GM18868 (cell line): Measurements from ENCODE around the gene MXRA7.
"Not testable (repeated sequence)": the region's sequence is repeated elsewhere in the genome, so short reads cannot be mapped to it uniquely, and the experiment has no call there.

Experiments used
- ATAC-seq: cut with Tn5 transposase; IDR thresholded peaks from one replicate; pipeline ENCODE4 v1.9.1; 2021; ENCODE audit warnings: mild to moderate bottlenecking, moderate library complexity; ENCODE audit not compliant: unreplicated experiment

MXRA7 gene, protein sequence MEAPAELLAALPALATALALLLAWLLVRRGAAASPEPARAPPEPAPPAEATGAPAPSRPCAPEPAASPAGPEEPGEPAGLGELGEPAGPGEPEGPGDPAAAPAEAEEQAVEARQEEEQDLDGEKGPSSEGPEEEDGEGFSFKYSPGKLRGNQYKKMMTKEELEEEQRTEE

DNA sequence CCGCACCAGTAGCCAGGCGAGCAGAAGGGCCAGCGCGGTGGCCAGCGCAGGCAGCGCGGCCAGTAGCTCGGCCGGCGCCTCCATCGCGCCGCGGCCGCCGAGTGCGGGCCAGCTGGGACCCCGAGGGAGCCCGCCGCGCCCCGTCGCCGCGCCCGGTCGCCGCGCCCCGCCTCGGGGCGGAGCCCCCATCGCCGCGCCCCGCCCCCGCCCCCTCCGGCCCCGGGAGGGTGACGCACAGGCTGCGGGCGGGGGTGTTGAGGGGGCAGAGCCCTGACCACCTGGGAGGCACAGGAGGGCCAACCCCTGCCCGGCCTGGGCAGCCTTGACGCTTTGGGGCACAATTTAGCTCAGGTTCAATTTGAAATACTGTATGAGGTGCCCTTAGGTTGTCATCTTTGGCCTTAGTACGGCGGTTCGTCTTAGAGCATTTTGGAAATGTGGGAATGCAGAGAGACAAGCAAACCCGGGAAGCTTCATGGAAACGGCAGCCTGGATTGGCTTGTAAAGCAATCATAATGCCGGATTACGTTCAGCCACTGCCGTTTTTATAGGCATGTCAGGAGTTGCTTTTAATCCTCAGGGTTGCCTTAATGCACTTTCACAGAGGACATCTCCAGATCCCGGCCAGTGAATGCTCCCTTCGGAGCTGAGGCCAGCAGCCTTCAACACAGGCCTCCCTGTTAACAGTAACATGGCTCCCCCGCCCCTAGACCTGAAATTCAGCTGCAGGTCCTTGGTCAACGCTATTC lies at the start of gene MXRA7:
Gene MXRA7, minus strand, starts transcription at position 103 of the 749 bp plus-strand sequence. Its CDS starts 19 bp downstream, at position 84.
- ATAC-seq = peak; percentile 55

DNA sequence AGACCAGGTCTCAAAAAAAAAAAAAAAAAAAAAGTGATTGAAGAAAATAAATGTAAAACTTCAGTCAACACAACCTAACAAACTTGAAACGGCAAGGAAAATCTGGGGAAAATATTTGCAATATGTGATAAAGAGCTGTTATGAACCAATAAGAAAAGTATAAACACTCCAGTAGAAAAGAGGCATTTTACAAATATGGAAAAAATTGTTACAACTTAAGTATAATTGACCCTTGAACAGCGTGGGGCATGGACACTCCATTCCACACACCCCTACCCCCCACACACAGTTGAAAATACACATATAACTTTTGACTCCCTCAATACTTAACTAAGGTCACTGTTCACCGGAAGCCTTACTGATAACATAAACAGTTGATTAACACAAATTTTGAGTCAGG lies 47.8 kb upstream of the MXRA7 start:
- ATAC-seq = no peak

DNA sequence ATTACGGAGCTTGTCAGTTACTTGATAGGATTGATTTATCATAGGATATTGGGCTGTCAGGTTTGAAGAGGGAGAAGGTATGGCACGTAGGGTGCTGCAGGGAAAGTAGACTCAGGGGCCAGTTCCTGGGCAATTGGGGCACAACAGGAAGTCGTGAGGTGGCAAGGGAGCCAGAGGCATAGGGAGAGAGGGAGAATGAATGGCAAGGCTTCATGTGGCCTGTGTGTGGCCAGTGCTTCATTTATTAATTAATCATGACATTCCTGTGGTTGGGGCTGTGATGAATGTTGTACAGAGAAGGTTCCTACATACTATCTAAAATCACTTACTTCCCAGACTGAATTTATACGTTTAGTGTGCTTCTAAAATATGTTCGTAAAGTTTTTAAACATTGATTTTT lies 46.5 kb upstream of the MXRA7 start:
- no peak for ATAC-seq

DNA sequence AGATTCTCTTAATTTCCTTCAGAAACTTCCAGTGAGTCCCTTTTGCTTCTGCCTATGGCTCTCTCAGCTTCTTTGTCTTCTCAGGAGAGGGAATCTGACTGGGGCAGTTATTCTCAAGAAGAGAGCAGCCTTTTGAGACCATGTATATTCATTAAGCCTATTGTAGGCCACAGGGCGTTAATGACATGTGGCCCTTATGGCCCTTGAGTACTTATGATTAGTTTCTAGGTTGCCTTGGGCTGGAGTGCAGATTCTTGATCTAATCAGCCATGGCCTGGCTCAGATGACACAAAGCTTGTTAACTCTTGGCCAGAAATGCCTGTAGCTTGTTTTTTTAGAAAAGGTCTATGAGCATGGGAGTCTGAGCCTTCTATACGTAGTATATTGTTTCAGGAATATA lies 44.5 kb upstream of the MXRA7 start:
- ATAC-seq = no peak

DNA sequence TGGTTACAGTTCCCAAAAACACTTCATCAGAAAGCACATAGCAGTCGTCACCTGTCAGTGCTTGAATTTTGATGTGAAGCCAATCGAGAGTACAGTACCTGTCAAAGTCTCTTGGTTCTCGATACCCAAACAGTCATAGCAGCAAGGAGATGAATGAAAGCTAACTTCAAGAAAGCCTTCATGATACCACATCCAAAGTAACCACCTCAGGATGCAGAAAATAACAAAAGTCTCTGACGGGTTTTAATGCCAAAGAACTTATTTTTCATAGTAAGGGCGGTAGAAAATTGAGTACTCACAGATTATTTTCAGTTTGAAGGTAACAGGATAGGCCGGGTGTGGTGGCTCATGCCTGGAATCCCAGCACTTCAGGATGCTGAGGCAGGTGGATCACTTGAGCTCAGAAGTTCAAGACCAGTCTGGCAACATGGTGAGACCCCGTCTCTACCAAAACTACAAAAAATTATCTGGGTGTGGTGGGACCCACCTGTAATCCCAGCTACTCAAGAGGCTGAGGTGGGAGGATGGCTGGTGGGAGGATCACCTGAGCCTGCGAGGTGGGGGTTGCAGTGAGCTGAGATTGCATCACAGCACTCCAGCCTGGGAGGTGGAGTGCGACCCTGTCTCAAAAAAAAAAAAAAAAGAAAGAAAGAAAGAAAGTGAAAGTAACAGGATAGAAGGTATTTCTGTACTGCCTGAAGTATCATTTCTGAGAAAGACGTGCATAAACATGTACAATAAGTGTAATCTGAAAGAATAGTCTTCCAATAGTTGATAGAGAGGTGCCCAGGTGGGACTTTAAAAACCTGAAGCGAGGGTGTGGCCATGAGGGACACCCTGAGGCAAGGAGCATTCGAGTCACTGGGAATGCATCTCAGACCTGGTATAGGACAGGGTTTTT lies 42.5 kb upstream of the MXRA7 start:
- ATAC-seq = no peak

DNA sequence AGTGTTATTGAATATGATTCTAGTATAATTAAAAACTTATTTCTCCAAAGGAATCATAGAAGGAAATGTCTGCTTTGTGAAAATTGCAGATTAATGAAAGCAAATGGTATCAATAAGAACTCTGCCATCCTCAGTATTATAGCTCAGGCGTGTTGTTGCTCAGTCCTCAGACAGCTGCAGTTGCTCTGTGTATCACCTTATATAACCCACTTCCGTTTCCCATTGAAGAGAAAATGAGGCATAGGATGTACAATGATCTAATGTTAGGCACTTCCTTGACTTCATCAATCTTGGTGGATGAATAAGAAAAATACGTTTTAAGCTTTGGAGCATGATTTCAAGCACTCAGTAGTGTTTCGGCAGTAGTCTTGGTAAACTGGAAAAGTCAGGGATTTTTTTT lies 41.2 kb upstream of the MXRA7 start:
- ATAC-seq = no peak

DNA sequence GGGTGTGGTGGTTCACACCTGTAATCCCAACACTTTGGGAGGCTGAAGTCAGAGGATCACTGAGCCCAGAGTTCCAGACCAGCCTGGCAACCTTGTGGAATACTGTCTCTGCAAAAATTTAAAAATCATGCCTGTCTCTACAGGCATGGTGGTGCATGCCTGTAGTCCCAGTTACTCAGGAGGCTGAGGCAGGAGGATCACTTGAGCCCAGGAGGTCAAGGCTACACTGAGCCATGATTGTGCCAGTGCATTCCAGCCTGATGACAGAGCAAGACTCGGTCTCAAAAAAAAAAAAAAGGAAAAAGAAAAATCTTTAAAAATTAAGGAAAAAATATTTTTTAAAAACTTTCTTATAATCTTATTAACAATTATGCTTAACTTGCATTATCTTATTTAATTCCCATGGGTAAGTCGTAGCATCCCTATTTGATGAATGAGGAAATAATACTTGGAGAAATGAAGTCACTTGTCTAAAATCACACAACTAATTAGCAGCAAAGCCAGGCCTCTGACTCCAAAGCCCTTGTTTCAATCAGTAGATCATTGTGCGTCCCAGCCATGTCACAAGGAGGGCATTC lies 40.7 kb upstream of the MXRA7 start:
- ATAC-seq = no peak

DNA sequence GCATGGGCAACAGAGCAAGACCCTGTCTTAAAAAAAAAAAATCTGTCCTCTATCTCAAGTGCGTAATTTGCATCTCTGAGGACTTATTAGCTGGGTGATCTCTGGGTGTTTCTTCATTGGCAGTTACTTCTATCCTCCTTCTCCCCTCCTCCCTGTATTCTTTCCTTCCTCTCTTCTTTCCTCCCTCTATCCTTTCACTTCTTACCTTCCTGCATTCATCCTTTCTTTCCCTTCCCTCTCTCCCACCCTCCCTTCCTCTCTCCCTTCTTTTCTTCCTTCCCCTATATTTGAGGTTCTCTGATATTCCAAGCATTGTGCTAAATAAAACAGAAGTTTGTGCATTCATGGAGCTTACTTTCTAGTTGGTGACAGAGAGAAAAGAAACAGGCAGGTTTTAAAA lies 37.9 kb upstream of the MXRA7 start:
- no peak for ATAC-seq

DNA sequence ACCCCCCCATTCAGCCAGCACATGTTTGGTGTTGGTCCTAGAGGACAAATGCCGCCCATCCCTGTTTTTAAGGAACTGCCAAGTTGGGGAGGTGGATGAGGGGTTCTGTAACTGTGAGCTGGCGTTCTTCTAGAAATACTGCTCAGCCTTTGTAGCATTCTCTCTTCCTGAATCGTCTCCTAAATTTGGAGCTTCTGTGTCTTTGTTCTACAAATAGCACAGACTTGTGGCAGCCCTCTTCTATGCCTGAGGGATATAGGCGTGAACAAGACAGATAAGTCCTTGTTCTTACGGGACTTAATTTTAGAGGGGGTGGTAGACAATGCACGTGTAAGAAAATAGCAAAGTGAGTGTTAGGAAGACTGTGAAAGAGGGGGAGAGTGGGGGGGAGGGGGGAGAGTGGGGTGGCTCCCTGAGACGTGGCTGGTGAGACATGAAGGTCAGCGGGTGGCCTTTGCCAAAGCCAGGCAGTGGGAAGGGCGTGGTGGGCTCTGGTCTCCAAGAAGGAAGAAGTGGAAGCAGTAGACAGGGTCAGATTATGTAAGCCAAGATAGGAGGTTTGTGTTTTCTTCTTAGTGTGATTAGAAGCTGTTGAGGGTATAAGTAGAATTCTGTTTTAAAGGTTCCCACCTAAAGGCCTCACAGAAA lies 37.1 kb upstream of the MXRA7 start:
- no peak for ATAC-seq

DNA sequence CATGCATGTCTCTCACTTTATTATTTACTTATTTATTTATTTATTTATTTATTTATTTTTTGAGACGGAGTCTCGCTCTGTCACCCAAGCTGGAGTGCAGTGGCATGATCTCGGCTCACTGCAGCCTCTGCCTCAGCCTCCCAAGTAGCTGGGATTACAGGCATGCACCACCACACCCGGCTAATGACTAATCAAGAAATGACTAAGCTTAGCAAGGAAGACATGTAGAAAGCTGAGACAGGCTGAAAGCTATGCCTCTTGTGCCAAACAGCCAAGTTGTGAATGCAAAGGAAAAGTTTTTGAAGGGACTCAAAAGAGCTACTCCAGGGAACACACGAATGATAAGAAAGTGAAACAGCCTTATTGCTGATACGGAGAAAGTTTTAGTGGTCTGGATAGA lies 35.0 kb upstream of the MXRA7 start:
- ATAC-seq = not testable (repeated sequence)

DNA sequence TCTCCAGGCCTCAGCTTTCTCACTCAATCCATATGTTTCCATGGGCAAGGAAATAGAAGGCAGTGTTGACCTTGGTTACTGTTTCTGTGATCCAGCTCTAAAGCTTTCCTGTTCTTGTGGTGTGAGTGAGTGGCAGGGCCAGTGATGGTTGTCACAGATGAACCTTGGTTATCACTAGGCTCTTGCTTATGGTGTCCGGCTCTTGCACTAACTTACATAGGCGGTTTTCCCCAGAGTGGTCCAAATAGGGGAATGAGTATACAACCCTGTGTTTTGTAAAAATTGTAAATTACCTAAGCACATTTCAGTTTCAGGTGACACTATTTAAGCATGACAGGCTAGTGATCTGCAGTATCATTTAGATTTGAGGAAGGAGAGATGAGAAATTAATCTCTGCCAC lies 34.0 kb upstream of the MXRA7 start:
- ATAC-seq = no peak

DNA sequence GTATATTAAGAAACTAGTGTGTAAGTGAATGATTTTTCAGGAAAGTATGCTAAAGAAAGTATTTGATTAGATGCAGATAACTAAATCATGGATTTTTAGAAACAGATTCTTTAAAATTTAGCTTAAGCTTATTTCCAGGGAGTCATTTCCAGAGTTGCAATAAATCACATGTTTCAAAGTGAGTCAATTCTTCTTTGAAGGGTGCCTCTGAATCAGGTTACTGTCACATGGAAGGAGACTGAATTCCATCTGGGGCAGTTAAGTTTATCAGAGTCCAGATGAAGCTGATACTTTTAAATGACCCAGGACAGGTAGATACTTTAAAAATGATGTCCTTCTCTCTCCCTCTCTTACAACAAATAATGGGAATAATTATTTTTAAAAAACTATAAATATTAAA lies 32.2 kb upstream of the MXRA7 start:
- no peak for ATAC-seq

DNA sequence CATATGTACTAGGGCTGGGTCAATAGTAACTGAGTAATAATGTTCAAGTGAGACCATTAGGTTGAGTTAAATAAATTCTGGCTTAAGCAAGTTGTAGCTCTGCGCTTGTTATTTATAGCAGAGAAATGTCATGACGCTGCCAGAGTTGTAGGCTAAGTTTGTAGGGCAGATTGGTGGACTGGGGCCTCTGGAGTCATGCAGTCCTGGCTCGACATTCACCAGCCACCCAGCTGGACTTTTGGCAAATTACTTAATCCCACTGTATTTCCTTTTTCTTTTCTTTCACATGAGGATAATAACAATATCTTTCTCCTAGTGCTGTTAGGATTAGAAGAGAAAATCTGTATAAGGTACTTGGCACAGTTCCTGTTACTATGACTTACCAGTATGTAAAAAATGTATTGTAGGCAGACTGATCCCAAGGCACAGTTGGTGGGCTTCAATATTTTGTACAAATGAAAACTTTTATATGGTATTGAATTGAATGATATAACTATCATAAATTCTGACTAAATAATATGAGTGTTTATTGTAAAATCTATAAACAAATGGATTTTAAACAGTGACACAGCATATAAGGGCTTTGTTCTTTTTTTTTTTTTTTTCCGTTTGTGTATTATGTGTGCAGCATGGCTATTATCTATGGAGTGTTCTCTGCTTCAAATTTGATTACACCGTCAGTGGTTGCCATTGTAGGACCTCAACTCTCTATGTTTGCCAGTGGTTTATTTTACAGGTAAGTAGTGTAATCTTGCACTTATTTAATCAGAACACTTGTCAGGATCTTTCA lies 29.8 kb upstream of the MXRA7 start:
- no peak for ATAC-seq

DNA sequence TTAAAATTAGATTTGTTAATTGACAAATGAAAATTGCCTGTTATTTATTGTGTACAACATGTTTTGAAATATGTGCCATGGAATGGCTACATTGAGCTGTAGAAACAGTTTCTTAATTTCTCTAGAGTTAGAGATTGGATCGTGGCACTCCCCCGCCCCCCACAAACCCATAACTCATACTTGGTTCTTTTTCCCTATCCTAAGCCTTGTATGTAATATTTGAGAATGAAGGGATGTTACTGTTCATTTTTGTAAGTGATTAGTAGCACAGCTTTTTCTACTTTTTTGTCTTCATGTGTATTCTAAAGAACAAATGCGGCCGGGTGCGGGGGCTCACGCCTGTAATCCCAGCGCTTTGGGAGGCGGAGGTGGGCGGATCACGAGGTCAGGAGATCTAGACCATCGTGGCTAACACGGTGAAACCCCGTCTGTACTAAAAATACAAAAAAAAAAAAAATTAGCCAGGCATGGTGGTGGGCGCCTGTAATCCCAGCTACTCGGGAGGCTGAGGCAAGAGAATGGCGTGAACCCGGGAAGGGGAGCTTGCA lies 28.9 kb upstream of the MXRA7 start:
- not testable (repeated sequence) for ATAC-seq

DNA sequence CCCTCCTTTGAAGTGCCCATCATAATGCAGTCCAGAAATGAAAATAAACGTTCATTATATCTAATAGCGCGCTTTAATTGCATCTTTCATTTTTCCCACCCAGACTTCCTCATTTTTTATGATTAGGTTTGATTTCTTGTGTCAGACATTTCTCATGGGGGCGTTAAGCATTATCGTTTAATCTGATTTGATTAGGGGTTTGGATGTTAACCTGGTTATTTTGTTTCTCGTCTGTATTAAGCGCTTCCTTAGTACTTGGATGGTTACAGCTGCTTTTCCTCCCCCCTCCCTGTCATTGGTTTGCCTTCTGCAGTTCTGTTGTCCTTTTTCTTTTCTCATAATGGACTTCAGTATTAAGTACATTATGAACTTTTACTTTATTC lies 27.7 kb upstream of the MXRA7 start:
- ATAC-seq = no peak

DNA sequence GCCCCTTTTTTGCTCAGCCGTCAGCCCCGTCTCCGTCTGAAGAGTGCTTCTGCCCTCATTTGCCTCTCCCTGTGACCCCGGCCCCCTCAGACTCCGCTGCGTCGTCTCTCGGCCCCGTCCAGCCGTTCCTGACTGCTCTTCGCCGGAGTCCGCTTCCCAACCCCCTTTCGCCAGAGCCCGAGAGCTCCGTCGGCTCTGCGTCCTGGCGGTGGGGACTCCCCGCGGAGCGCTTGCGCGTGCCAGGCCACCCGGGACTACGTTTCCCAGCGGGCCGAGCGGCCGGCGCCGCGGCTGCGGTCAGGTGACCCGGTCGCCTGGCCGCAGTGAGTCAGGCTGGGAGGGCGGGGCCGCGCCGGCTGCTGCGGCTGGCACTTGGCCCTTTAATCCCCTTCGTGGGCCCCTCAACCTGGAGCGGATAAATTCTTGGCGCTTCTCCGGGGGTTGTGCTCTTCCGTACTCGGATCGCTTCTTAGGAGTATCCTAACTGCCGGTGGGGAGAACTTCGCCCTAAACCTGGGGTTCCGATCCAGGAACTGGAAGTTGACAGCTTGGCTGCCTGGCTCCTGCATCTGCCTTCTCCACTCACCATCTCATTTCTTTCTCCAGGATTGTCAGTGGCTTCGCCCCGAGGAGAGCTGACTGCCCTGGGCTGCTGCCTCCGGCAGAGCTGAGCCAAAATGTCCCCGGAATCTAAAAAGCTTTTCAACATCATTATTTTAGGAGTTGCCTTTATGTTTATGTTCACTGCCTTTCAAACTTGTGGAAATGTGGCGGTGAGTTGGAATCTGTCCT lies 27.1 kb upstream of the MXRA7 start, which contains the start of gene MFSD11:
Gene MFSD11, plus strand, starts transcription at position 444 of the 792 bp plus-strand sequence. Its CDS starts 234 bp downstream, at position 678.
- ATAC-seq = peak; percentile 62

DNA sequence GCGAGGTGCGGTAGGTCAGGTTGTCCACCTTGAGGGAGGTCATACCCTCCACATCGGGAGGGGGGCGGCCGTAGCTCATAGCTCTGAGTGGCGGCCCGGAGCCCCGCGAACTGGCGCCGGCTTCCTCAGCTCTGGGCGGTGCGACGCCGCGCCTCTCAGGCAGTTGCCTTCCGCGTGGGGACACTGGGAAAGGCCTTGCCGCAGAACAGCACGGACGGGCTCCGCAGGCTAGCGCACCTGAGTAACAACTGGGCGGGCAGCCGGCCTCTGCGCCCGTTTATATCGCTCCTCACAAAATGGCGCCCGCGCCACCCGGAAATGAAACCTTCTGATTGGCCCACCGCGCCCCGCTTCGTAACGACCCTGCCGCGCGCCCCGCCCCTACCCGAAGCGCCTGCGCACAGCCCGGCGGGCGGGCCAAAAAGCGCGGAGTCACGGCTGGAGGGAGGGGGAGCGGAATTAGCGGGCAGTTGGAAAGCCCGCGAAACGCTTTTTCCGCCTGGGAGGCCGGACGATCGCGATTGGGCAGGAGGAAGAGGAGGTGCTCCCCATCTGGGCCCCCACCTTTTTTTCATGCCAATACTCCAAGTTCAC lies 26.4 kb upstream of the MXRA7 start, which contains the start of gene SRSF2:
Gene SRSF2, minus strand, starts transcription at position 250 of the 594 bp plus-strand sequence. Its CDS starts 171 bp downstream, at position 79.
- peak; percentile 68 for ATAC-seq

DNA sequence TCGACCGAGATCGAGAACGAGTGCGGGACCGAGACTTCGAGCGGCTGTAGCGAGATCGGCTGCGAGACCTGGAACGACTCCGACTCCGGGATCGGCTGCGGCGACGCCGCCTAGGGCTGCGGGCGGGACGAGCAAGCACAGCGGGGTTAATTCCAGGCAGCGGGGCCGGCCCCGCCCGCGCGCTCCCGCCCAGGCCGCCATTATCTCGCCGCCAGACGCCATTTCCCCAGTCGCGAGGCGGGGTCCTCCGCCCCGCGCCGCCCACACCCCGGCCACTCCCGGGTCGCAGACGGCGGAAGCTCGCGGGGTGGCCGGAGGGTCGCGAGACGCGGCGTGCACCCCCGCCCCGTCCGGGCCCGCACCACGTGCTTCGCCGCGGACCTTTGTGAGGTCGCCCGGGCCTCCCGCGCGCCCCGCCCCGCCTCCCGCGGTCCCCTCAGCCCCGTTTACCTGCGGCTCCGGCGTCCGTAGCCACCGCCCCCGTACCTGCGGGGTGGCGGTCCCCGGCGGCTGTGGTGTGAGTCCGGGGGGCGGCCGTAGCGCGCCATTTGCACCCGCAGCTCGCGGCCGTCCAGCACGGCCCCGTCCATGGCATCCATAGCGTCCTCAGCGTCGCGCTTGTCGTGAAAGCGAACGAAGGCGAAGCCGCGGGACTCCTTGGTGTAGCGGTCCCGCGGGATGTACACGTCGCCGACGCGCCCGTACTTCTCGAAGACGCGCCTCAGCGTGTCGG lies 25.8 kb upstream of the MXRA7 start:
- no peak for ATAC-seq
